RPMI8226 (cell line): Measurements from ENCODE around the gene DRGX.

Source experiments
- DNase-seq: peaks from one replicate; pipeline ENCODE4 v3.0.0-alpha.2; 2015

Gene DRGX

DNA sequence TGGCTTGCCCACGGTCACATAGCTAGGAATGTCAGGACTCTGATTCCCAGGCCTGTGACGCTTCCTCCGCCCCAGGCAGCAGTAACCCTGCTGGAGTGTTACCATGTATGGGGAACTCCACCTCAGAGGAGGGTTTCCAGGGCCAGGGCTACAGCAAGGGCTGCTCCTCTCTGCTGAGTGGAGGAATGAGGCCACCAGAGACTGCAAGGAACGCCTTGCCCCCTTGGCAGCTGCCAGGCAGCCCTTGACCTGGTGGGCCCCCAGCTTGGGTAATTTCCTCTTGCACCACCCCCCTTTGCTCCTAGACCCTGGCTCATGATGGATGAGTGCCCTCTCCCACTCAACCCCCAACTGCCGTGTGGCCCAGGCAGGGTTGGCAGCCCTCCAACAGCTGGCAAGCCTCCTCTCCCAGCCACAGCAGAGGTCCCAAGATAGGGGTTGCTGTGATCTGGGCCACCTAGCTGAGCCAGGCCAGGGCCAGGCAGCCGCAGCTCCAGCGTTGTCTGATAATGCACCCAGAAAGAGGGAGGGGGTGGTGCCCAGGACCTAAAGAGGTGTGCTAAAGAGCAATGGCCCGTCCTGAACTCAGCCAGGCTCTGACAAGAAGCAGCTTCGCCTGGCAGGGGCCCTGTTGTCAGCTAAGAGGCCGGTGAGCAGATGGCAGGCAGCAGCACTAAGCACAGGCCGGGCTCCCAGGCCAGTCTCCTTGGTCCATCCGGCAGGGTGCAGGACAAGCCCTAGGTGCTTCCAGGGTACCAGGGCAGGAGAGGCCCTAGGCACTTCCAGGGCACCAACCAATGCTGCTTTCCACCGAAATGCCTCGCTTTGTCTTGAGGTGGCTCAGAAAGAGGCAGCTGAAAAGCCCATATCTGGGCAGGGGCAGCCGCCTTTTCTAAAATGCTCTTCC lies 35.4 kb downstream of the DRGX start:
- no peak for DNase-seq

DNA sequence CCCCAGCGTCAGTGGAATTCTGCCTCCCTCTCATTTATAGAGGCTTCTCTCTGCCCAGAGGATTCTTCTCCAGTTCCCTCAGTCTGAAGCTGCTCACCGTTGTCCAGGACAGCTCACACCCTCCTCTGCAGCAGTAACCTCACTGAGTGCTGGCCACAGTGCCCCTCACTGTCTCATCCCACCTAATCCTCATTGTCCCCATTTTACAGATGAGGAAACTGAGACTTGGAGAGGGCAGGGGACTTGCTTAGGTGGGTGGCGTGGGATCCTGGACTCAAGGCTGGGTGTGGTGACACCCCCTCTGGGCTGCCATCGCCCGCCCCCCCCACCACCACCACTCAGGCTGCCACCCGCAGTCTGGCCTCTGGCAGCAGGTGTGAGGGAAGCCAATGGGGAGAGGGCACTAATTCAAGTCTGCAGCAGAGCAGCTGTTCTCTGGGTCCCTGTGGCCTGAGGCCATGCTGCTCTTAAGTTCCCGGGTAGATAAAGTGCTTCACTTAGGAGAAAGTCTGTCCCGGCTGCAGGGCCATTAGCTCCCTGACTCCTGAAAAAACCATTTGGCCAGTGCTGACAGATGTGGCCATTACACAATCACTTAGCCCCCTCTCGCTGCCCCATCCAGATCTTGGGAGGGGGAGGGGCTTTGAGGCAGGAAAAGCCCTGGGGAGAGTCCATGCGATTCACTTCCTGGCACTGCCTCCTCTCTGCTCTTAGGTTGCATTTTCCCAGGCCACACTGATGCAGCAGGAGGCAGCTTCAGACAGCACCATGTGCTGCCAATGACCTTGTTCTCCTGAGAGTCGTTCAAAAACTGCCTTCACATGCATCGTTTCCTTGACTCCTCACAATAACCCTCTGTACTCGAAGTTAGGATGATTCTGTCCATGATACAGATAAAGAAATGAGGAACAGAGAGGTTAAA lies 36.3 kb downstream of the DRGX start:
- no peak for DNase-seq

DNA sequence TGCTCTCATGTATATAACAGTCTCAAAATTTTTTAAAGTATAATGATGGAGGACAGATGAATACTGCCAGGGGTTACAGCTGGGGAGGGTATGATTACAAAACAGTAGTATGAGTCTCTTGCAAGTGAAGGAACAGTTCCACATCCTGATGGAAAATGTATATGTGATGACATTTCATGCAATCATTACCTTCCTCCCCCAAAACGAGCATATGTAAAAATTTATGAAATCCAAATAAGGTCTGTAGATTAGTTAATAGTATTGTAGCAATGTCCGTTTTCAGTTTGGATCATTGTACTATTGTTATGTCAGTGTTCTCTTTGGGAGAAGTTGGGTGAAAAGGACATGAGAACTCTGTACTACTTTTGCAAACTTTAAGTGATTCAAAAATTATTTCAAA lies 38.0 kb downstream of the DRGX start:
- no peak for DNase-seq

DNA sequence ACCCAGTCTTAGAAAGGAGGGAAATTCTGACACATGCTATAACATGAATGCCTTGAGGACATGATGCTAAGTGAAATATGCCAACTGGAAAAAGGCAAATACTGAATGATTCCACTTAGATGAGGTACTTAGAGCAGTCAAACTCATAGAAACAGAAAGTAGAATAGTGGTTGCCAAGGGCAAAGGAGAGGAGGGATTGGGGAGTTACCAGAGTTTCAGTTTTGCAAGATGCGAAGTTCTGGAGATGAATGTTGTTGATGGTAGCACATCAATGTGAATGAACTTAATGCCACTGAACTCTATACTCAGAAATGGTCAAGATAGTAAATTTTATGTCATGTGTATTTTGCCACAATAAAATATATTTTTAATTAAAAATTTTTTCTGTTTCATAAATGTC lies 38.9 kb downstream of the DRGX start:
- no peak for DNase-seq

DNA sequence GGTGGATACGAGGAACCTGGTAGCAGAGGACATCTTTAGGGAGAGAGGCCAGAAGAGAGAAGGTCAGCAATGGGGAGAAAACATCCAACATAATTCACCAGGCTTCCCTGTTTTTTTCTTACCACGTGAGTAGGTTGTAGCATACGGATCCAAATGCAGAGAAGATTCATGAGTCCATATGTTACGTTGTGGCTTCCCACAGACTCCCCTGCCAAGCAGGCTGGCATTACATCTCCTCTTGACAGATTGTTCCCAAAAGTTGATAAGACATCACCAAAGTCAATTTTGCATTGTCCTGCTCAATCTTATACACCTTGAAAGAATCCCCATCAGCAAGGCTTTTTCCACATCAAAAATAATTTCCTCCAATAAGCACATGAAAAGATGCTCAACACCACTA lies 39.7 kb downstream of the DRGX start:
- no peak for DNase-seq

DNA sequence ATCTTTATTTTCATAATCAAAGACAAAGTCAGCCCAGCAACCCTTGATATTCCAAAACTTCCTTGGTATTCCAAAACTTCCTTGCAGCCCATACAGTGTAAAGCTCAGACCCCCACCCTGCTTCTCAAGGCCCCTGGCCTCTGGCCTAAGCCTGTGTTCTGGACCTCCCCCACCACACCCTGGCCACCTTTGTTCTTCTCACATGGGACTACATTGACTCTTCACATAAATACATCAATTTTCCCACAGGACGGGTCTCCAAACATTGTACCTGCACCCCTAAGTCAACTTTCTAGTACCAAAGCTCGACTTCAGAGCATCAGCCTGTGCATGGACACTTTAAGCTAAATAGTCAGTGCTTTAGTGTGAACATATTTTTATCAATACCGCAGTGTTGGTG lies 40.7 kb downstream of the DRGX start:
- no peak for DNase-seq

DNA sequence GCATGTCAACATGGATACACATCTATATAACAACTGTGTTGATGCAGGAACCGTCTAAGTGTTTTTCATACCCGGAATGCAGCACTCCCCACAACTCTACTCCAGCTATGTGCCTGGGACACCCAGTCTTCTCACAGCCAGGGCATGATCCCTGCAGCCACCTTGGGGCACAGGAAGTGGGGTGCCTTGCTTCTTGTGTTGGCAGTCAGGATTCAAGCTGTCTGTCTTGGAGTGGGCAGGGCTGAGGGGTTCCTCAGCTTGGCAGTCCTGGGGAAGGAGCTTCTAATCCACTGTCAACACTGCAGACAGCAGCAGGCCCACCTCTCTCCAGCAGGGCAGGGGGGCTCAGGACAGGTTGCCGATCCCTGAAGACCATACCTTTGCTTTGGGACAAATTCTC lies 41.3 kb downstream of the DRGX start:
- no peak for DNase-seq

DNA sequence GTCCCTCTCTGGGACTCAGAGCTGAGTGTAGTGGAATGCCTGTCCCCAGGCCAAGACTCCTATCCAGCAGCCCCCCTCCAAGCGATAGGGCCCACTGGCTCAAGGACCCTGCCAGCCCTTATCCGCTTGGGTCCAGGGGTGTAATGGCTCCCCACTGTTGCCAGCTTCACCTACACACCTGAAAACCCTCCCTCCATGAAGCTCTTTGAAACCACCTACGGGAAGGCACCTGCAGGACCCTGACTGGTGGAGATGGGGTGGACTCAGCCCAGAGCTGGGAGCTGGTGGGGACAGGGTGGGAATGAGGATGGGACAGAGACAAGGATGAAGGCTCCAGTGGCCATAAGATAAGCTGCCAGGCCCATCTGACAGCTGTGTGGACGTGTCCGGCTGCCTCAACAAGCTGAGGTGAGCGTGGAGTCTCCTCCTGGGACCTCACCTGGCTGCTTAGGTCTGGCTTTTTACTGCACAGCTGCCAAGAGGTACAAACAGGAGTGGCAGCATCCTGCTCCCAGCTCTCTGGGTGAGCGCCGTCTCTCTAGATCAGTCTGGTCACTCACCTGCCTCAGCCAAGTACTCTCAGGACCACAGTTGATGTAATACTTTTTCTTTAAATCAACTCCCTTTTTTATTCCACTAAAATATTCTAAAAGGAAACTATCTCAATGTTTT lies 41.9 kb downstream of the DRGX start:
- no peak for DNase-seq

DNA sequence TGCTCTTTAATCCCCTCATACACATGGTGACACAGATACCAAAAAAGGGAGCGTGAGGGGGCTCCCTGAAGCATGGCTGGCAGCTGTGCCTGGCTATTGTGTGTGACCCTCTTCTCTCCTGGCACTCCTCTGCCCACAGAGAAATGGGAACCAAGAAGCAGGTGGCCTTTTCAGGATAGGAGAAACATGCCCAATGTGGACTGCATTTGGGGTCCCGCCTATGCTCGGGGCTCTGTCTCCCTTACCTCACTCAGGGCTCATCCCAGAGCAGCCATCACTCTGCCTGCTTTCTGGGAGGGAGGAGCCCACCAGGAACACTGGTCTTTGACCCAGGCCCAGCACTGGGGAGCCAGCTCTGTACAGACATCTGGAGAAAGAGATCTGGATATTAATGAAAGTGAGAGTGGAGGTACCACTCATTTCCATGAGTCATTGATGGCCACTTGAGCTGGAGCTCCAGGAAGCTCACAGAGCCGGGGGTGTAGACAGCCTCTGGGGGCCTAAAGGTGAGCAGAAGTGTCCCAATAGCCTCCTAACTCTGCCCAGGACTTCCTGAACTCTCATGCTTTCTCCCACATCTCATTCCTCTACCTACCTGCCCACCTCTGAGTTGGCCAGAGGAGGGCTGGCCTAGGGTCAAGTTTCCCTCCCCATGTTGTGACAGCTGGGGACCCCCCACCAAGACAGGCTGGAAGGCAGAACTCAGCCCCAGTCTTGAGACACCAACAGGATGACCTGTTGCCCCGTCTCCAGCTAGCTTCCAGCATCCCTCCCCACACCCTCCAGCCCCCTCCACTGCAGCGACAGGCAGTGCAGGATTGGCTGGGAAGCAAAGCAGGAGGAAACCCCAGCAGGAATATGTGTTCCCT lies 42.6 kb downstream of the DRGX start:
- DNase-seq, result no peak

DNA sequence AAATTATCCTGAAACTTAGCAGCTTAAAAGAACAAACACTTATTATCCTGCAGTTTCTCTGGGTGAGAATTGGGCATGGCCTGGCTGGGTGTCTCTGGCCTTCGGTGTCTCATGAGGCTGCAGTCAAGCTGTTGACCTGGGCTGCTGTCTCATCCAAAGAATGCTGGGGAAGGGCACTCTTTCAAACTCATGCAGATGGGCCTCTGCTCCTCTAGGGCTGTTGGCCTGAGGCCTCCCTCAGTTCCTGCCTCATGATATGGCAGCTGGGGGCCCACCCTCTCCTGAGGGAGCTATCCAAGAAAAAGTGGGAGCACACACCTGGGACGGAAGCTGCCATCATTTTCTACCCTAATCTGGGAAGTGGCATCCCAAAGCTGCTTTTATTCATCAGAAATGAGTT lies 43.6 kb downstream of the DRGX start:
- no peak for DNase-seq

DNA sequence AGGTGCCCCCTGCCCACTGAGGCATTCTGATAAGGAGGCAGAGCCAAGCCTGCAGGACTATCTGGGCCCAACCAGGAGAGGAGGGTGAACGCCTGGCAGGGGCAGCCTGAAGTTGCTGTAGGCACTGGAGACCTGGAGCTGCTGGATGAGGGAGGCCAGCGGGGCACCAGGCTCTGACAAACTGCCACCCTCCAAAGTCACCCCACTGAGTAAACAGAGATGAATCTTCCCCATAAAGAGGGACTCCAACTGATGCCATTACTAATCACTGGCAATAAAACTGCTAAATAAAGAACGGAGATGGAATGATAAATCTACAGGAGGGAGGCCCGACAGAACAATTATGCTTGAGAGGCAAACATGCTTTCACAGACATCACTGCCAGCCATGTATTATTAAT lies 44.2 kb downstream of the DRGX start:
- no peak for DNase-seq

DNA sequence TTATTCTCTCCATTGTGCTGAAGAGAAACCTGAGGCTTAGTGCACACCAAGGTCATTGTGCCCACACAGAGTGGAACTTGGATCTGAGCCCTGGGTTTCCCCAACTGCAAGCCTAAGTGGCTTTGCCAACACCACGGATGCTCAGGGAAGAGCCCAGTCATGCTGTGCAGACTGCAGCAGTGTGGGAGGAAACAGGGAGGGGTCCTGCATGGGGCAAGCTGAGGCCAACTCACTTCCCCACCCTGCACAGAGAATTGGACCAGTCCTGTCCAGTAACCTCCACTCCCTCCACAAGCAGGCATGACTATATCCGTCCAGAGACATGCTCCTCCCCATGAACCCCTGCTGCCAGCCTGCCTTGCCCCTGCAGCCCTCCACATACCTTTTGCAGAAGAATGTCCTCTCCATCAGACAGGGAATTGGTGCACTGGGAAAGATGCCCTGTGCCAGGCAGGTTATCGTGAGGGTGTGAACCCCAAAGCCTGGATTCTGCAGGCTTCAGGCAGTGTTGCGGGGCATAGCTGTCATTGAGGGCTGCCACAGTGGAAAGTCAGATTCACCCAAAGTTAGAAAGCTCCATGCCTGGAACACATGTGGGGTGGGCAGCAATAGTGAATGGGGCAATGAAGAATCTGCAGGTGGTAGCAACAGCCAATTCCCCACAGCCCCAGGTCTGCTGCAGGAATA lies 44.9 kb downstream of the DRGX start:
- DNase-seq, result no peak

DNA sequence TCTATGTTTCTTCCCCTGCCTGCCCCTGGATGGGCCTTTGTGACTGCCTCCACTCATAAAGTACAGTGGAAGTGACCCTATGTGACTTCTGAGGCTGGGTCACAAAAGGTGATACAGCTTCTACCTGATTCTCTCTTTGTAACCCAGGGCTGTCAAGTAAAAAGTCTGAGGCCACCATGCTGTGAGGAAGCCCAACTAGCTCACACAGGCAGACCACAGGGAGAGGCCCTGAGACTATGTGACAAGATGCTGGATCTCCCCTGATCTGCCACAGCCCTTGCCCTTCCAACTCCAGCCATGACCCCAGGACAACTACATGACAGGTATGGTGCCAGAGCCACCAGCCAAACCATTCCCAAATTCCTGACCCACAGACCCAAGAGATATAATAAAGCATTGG lies 45.8 kb downstream of the DRGX start:
- DNase-seq, result no peak

DNA sequence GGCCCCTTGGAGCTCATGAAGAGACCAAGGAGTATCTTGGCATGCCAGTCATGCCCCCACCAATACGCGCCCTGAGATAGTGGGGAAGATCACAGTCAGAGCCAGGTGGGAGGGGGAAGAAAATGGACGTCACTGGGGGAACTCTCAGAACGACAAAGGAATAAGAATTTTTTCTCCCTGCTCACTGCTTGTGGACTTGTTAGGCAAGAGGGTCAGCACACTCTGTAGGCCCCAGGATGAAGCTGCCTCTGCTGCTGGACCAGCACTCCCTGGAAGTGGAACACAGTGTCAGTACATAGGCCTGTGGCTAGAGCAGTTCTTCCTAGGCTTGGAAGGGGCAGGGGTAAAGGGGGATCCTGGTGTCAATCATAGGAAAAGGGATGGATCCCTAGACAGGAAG lies 46.5 kb downstream of the DRGX start:
- no peak for DNase-seq

DNA sequence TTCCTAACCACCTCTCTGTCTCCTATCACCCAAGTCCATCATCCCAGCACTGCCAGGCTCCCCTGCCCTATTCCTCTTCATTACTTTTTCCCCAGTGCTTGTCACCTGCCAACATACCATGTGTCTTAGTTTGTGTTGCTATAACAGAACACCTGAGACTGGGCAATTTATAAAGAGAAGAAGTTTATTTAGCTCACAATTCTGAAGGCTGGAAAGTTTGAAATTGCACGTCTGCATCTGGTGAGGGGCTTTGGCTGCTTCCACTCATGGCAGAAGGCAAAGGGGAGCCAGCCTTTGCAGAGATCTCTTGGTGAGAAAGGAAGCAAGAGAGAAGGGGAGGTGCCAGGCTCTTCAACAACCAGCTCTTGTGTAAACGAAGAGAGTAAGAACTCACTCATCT lies 47.3 kb downstream of the DRGX start:
- no peak for DNase-seq

DNA sequence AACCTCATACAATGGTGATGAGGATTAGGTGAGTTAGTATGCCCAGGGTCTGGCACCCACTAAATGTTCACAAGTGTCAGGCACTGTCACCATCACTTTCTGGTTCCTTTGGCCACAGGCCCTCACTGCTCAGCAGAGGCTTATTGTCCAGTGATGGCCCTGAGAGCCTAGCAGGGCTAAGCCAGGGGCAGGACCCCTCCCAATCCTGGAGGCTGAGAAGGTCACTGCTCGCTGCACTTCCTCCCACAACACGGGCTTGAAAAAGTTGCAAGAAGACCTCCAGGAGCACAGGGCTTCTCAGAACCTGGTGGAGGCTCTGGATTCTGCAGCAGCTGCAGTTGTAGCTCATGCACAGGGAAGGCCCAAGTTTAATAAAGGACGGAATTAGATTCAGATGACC lies 48.1 kb downstream of the DRGX start:
- no peak for DNase-seq

DNA sequence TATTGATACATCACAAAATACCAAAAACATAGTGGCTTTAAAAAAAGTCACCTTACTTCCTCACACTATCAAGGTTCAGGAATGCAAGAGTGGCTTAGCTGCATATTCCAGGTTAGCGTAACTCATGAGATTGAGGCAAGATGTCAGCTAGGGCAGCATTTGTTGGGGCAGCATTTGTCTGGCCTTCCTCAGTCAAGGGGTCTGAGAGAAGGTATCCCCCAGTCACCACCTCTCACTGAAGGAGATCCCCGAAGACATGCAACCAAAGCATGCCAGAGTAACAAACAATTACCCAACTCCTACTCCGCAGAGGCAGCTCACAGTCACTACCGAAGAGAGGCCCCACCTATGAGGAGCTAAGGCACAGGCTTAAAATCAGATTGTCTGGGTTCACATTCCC lies 48.5 kb downstream of the DRGX start:
- no peak for DNase-seq

DNA sequence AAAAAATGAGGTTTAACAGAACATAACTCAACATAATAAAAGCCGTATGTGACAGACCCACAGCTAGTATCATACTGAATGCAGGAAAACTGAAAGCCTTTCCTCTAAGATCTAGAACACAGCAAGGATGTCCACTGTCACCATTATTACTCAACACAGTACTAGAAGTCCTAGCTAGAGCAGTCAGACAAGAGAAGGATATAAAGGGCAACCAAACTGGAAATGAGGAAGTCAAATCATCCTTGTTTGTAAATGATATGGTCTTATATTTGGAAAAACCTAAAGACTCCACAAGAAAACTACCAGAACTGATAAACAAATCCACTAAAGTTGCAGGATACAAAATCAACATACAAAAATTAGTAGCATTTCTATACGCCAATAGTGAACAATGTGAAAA lies 51.0 kb downstream of the DRGX start:
- no peak for DNase-seq

DNA sequence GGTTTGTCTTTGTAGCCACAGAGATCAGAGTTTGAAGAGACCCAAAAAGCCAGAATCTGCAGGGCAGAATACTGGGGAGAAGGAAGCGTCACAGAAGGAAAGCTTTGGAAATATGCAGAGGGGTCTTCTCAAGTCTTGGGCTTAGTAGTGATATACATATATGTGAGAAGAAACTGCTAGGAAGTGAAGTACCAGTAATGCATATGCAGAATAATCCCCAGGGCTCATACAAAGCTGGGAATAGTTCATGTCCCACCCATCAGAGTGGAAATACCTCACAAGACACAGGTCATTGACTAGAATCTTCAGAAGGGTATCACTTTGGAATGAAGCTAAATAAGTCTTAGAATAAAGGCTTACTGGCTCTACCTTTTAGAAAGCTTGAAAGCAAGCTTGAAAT lies 57.3 kb downstream of the DRGX start:
- DNase-seq, result no peak

DNA sequence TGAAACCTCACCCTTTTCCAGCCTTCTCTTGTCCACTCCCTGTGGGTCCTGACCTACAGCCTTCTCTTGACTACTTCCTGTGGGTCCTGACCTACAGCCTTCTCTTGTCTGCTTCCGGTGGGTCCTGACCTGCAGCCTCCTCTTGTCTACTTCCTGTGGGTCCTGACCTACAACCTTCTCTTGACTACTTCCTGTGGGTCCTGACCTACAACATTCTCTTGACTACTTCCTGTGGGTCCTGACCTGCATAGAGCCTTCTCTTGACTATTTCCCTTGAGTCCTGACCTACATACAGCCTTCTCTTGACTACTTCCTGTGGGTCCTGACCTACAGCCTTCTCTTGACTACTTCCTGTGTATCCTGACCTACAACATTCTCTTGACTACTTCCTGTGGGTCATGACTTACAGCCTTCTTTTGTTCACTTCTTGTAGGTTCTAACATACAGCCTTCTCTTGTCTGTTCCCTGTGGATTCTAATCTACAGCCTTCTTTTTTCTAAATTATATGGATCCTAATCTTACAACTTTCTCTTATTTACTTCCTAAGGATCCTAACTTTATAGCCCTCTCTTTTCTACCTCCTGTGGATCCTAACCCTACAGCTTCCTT lies 60.4 kb downstream of the DRGX start:
- DNase-seq, result no peak

DNA sequence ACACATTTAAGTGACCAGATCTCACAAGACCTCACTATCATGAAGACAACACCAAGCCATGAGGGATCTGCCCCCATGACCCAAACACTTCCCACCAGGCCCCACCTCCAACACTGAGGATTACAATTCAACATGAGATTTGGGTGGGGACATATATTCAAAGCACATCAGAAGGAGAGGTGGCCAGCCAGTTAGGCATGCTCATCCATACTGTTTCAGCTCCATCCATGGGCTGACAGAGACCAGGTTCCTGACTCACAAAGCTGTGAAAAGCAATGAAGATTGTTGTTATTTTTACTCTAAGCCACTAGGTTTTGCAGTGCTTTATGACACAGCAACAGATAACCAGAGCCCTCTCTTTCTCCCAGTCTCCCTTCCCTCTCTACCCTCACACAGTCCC lies 60.9 kb downstream of the DRGX start:
- DNase-seq, result no peak
